HepG2 (cell line): ENCODE results near the gene ZCCHC3. TPM values are rescaled to one million over a fixed set of nuclear protein-coding genes. Genes with fewer than 3 reads are reported as not detected.

ENCODE experiments used
- FOXA1 ChIP-seq, 2 experiments: fragments of 450-650 bp in 1 of 2; sonication (generic) in 1 of 2; formaldehyde crosslinking in 1 of 2; IDR thresholded peaks; 2 replicates each; pipeline versions ENCODE4 v1.4.0 to v1.6.1; 2016 to 2020; ENCODE audit warnings: missing genetic modification reagents in 1 of 2
- FOXK1 ChIP-seq: sonication (generic); formaldehyde crosslinking; IDR thresholded peaks from 2 replicates; pipeline ENCODE4 v1.4.0; 2020; ENCODE audit warnings: low read depth, missing genetic modification reagents, borderline replicate concordance
- HDAC2 ChIP-seq: sonication (generic); formaldehyde crosslinking; IDR thresholded peaks from 2 replicates; pipeline ENCODE4 v1.4.0; 2020; ENCODE audit warnings: missing genetic modification reagents
- KDM3A ChIP-seq: IDR thresholded peaks from 2 replicates; pipeline ENCODE4 v1.6.1; 2018; ENCODE audit warnings: low read depth, missing compliant biosample characterization
- KMT2A ChIP-seq: sonication (generic); formaldehyde crosslinking; IDR thresholded peaks from 2 replicates; pipeline ENCODE4 v1.4.0; 2020; ENCODE audit warnings: missing genetic modification reagents
- MAZ ChIP-seq, 2 experiments: sonication (generic) in 1 of 2; formaldehyde crosslinking in 1 of 2; IDR thresholded peaks; 2 replicates each; pipeline versions ENCODE4 v1.5.0 to v1.6.1; 2012 to 2020; ENCODE audit warnings: low read depth in 2 of 2, mild to moderate bottlenecking in 2 of 2, borderline replicate concordance in 1 of 2, improper control_type of control experiment in 1 of 2, low read length in 1 of 2, missing genetic modification reagents in 1 of 2, moderate library complexity in 1 of 2
- NONO ChIP-seq, 2 experiments: fragments of 450-650 bp in 1 of 2; sonication (generic) in 1 of 2; formaldehyde crosslinking in 1 of 2; IDR thresholded peaks in 1 of 2; conservative IDR thresholded peaks in 1 of 2; 2 replicates each; pipeline versions ENCODE4 v1.6.1 to v1.8.0; 2017 to 2022; ENCODE audit warnings: mild to moderate bottlenecking in 1 of 2, missing genetic modification reagents in 1 of 2, moderate library complexity in 1 of 2
- SETDB1 ChIP-seq: sonication (generic); formaldehyde crosslinking; IDR thresholded peaks from 2 replicates; pipeline ENCODE4 v1.5.1; 2020; ENCODE audit warnings: missing genetic modification reagents, mild to moderate bottlenecking, borderline replicate concordance
- SMAD3 ChIP-seq: sonication (generic); formaldehyde crosslinking; IDR thresholded peaks from 2 replicates; pipeline ENCODE4 v1.4.0; 2020; ENCODE audit warnings: missing genetic modification reagents
- SP4 ChIP-seq: sonication (generic); formaldehyde crosslinking; IDR thresholded peaks from 2 replicates; pipeline ENCODE4 v1.8.1; 2023; ENCODE audit warnings: mild to moderate bottlenecking, missing genetic modification reagents
- TCF7L2 ChIP-seq: IDR thresholded peaks from 2 replicates; pipeline ENCODE4 v1.6.1; 2011; ENCODE audit warnings: mild to moderate bottlenecking, low read depth, low read length, moderate library complexity
- ZFP41 ChIP-seq: sonication (generic); formaldehyde crosslinking; IDR thresholded peaks from 2 replicates; pipeline ENCODE4 v1.4.0; 2020; ENCODE audit warnings: mild to moderate bottlenecking, missing genetic modification reagents, borderline replicate concordance
- ZMYM2 ChIP-seq: sonication (generic); formaldehyde crosslinking; IDR thresholded peaks from 2 replicates; pipeline ENCODE4 v1.8.0; 2022; ENCODE audit warnings: mild to moderate bottlenecking, missing genetic modification reagents
- ZNF180 ChIP-seq: sonication (generic); formaldehyde crosslinking; IDR thresholded peaks from 2 replicates; pipeline ENCODE4 v1.4.0; 2020; ENCODE audit warnings: low read depth, missing genetic modification reagents, borderline replicate concordance
- ZNF224 ChIP-seq: sonication (generic); formaldehyde crosslinking; IDR thresholded peaks from 2 replicates; pipeline ENCODE4 v1.5.0; 2020; ENCODE audit warnings: mild to moderate bottlenecking, missing genetic modification reagents
- ZNF562 ChIP-seq: sonication (generic); formaldehyde crosslinking; IDR thresholded peaks from 2 replicates; pipeline ENCODE4 v1.8.0; 2022; ENCODE audit warnings: missing genetic modification reagents, borderline replicate concordance
- ZNF607 ChIP-seq: sonication (generic); formaldehyde crosslinking; IDR thresholded peaks from 2 replicates; pipeline ENCODE4 v1.5.1; 2020; ENCODE audit warnings: missing genetic modification reagents, mild to moderate bottlenecking, borderline replicate concordance
- polyA plus RNA-seq, 8 experiments: library from polyadenylated mRNA; depleted of rRNA in 3 of 8; stranded (reverse) in 7 of 8; unstranded in 1 of 8; fragments of >200 nt; fragmentation: Illumina TruSeq in 4 of 8; extraction: Trizol in 4 of 8; gene quantifications; 2 replicates each; pipeline versions ENCODE4 v1.2.1 to v1.2.3, GENCODE V29; 2011 to 2016; ENCODE audit warnings: low read depth in 4 of 8, missing spikeins in 1 of 8, mixed read lengths in 1 of 8; ENCODE audit not compliant: insufficient read depth in 1 of 8
- total RNA-seq, 5 experiments: library from RNA; depleted of rRNA; stranded (reverse); fragments of >200 nt; fragmentation: Illumina TruSeq; extraction: Trizol; gene quantifications; 2 replicates each; pipeline ENCODE4 v1.2.3, GENCODE V29; 2016; ENCODE audit warnings: low read depth in 1 of 5
- TF ChIP-seq, protein P1 (sequence below): sonication (generic); formaldehyde crosslinking; IDR thresholded peaks from 2 replicates; pipeline ENCODE4 v1.4.0; 2020; ENCODE audit warnings: missing genetic modification reagents
- TF ChIP-seq, protein P2 (sequence below): IDR thresholded peaks from 2 replicates; pipeline ENCODE4 v1.6.1; 2016
- TF ChIP-seq, protein P3 (sequence below): sonication (generic); formaldehyde crosslinking; conservative IDR thresholded peaks from 2 replicates; pipeline ENCODE4 v1.8.1; 2023; ENCODE audit warnings: missing genetic modification reagents
- TF ChIP-seq, protein P4 (sequence below): sonication (generic); formaldehyde crosslinking; IDR thresholded peaks from 2 replicates; pipeline ENCODE4 v1.5.0; 2020; ENCODE audit warnings: missing genetic modification reagents, mild to moderate bottlenecking, borderline replicate concordance

Gene ZCCHC3
- total and polyA plus RNA-seq, 2 of the 13 experiments (the other 11 are each of a cell fraction or from before 2014, with no cell fraction given): 46.6 to 63.0 TPM

DNA sequence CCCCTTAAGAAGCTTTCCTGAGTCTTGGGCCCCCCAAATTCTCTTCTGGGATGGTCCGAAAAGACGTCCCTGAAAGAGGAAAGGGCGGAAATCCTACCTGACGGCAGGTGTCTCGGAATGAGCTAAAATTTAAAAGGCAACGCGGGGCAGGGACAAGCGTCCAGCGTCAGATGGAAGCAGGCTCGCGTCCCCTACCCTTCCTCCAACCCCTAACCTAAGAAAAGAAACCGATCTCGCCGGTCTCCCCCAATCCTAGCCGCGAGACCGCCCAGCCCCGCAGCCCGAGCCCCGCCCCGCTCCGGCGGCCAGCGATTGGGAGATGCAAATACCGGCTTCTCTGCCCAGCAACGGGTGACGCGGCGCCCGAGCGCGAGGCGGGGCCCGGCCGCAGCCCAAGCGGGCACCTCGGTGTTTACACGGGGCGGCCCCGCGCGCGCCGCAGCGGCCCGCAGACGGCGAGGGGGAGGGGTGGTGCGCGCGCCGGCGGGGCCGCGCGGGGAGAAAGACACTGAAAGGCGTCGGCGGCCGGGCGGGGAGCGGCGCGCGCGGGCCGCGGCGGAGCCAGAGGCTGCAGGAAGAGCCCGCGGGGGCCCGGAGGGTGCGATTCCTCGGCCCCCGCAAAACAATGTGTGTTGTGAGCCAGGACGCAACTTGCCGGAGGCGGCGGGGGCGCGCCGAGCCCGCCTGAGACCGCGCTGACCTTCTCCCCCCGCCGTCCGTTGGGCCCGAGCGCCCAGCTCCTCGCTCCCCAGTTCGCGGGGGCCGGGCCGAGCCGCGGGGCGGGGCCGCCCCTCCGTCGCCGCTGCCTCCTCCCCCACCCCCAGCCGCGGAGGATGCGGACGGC lies 27.9 kb downstream of the ZCCHC3 start, which contains the start of gene SOX12 (continued):
- TF ChIP-seq KDM3A (CRISPR knock-in tag): 0 out of 2 replicates have a peak, but pooled peaks have one; percentile 58
- TF ChIP-seq NONO (IDR thresholded peaks at IDR 0.05): no peak
- peak; percentile 41; the same call in 1 of the 2 replicates for TF ChIP-seq NONO (CRISPR knock-in tag; conservative IDR thresholded peaks at IDR 0.05)
- TF ChIP-seq, protein P1, sequence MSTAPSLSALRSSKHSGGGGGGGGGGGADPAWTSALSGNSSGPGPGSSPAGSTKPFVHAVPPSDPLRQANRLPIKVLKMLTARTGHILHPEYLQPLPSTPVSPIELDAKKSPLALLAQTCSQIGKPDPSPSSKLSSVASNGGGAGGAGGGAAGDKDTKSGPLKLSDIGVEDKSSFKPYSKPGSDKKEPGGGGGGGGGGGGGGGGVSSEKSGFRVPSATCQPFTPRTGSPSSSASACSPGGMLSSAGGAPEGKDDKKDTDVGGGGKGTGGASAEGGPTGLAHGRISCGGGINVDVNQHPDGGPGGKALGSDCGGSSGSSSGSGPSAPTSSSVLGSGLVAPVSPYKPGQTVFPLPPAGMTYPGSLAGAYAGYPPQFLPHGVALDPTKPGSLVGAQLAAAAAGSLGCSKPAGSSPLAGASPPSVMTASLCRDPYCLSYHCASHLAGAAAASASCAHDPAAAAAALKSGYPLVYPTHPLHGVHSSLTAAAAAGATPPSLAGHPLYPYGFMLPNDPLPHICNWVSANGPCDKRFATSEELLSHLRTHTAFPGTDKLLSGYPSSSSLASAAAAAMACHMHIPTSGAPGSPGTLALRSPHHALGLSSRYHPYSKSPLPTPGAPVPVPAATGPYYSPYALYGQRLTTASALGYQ (CRISPR knock-in tag): 0 out of 2 replicates have a peak, but pooled peaks have one; percentile 22
- TF ChIP-seq SETDB1 (CRISPR knock-in tag): no peak
- no peak; the same call in 1 of the 2 replicates for TF ChIP-seq KMT2A (CRISPR knock-in tag)
- TF ChIP-seq SP4 (CRISPR knock-in tag): peak; percentile 78
- TF ChIP-seq HDAC2 (CRISPR knock-in tag): 0 out of 2 replicates have a peak, but pooled peaks have one; percentile 11
- TF ChIP-seq TCF7L2: no peak
- no peak for TF ChIP-seq FOXA1 (IDR thresholded peaks at IDR 0.05)
- peak; percentile 94 for TF ChIP-seq FOXA1 (CRISPR knock-in tag; IDR thresholded peaks at IDR 0.05)
- TF ChIP-seq ZMYM2 (CRISPR knock-in tag): no peak
- TF ChIP-seq, protein P2, sequence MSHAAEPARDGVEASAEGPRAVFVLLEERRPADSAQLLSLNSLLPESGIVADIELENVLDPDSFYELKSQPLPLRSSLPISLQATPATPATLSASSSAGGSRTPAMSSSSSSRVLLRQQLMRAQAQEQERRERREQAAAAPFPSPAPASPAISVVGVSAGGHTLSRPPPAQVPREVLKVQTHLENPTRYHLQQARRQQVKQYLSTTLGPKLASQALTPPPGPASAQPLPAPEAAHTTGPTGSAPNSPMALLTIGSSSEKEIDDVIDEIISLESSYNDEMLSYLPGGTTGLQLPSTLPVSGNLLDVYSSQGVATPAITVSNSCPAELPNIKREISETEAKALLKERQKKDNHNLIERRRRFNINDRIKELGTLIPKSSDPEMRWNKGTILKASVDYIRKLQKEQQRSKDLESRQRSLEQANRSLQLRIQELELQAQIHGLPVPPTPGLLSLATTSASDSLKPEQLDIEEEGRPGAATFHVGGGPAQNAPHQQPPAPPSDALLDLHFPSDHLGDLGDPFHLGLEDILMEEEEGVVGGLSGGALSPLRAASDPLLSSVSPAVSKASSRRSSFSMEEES: peak; percentile 62; the same call in 1 of the 2 replicates
- TF ChIP-seq ZNF224: no peak
- peak; percentile 86; the same call in 1 of the 2 replicates for TF ChIP-seq FOXK1 (CRISPR knock-in tag)
- TF ChIP-seq, protein P3, sequence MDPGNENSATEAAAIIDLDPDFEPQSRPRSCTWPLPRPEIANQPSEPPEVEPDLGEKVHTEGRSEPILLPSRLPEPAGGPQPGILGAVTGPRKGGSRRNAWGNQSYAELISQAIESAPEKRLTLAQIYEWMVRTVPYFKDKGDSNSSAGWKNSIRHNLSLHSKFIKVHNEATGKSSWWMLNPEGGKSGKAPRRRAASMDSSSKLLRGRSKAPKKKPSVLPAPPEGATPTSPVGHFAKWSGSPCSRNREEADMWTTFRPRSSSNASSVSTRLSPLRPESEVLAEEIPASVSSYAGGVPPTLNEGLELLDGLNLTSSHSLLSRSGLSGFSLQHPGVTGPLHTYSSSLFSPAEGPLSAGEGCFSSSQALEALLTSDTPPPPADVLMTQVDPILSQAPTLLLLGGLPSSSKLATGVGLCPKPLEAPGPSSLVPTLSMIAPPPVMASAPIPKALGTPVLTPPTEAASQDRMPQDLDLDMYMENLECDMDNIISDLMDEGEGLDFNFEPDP (CRISPR knock-in tag): no peak
- TF ChIP-seq ZNF562 (CRISPR knock-in tag): no peak
- TF ChIP-seq, protein P4, sequence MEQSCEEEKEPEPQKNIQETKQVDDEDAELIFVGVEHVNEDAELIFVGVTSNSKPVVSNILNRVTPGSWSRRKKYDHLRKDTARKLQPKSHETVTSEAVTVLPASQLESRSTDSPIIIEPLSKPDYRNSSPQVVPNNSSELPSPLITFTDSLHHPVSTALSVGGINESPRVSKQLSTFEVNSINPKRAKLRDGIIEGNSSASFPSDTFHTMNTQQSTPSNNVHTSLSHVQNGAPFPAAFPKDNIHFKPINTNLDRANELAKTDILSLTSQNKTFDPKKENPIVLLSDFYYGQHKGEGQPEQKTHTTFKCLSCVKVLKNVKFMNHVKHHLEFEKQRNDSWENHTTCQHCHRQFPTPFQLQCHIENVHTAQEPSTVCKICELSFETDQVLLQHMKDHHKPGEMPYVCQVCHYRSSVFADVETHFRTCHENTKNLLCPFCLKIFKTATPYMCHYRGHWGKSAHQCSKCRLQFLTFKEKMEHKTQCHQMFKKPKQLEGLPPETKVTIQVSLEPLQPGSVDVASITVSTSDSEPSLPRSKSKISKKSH (CRISPR knock-in tag): no peak; the same call in none of the 2 replicates
- peak; percentile 76 for TF ChIP-seq MAZ (IDR thresholded peaks at IDR 0.05; ENCODE audit: borderline replicate concordance, low read depth, low read length)
- TF ChIP-seq MAZ (CRISPR knock-in tag; IDR thresholded peaks at IDR 0.05; ENCODE audit: low read depth): peak; percentile 97
- peak; percentile 40; the same call in 1 of the 2 replicates for TF ChIP-seq ZNF180
- no peak; the same call in 1 of the 2 replicates for TF ChIP-seq SMAD3 (CRISPR knock-in tag)
- TF ChIP-seq ZNF607 (CRISPR knock-in tag): 0 out of 2 replicates have a peak, but pooled peaks have one; percentile 6
- TF ChIP-seq ZFP41 (CRISPR knock-in tag): no peak
